HG02763 (cell line): ENCODE measurements around the gene FARP2.
"Not testable (repeated sequence)": the region's sequence is repeated elsewhere in the genome, so short reads cannot be mapped to it uniquely, and the experiment has no call there.

ENCODE experiments used
- ATAC-seq: cut with Tn5 transposase; IDR thresholded peaks from one replicate; pipeline ENCODE4 v1.9.1; 2021; ENCODE audit warnings: mild to moderate bottlenecking, moderate library complexity; ENCODE audit not compliant: unreplicated experiment

The FARP2 gene

GRCh38 chr2:241451840-241452506 is 95.9 kb downstream of the FARP2 start:
- ATAC-seq, result no peak

- not testable (repeated sequence) for ATAC-seq
These were observed 97.8 kb downstream of the FARP2 start for GRCh38 chr2:241453919-241454318.

- ATAC-seq, result no peak
These were observed 98.9 kb downstream of the FARP2 start for GRCh38 chr2:241454837-241455485.

- no peak for ATAC-seq
These were observed 100.5 kb downstream of the FARP2 start for GRCh38 chr2:241456546-241456945.

- ATAC-seq, result no peak
These were observed 102.6 kb downstream of the FARP2 start for GRCh38 chr2:241458687-241459086.

- no peak for ATAC-seq
These were observed 103.4 kb downstream of the FARP2 start for GRCh38 chr2:241459520-241459919.

- no peak for ATAC-seq
These were observed 104.5 kb downstream of the FARP2 start for GRCh38 chr2:241460631-241461030.

GRCh38 chr2:241461693-241462677 is 105.9 kb downstream of the FARP2 start:
- no peak for ATAC-seq

- ATAC-seq, result no peak
These were observed 107.4 kb downstream of the FARP2 start for GRCh38 chr2:241463276-241464135.

GRCh38 chr2:241465543-241465942 is 109.5 kb downstream of the FARP2 start:
- no peak for ATAC-seq

- ATAC-seq, result no peak
These were observed 110.1 kb downstream of the FARP2 start for GRCh38 chr2:241466230-241466629.

- ATAC-seq, result no peak
These were observed 111.8 kb downstream of the FARP2 start for GRCh38 chr2:241467777-241468475.

- ATAC-seq, result no peak
These were observed 112.3 kb downstream of the FARP2 start for GRCh38 chr2:241468476-241468781.

GRCh38 chr2:241469746-241470145 is 113.7 kb downstream of the FARP2 start:
- ATAC-seq, result no peak

- ATAC-seq, result no peak
These were observed 117.3 kb downstream of the FARP2 start for GRCh38 chr2:241473399-241473798.

- ATAC-seq, result no peak
These were observed 119.2 kb downstream of the FARP2 start for GRCh38 chr2:241475267-241475666.

GRCh38 chr2:241478166-241478565 is 122.1 kb downstream of the FARP2 start:
- no peak for ATAC-seq

GRCh38 chr2:241479026-241479898 is 123.2 kb downstream of the FARP2 start:
- no peak for ATAC-seq

GRCh38 chr2:241481687-241482086 is 125.6 kb downstream of the FARP2 start:
- ATAC-seq, result no peak
